ENCODE results near the gene RNF20. TPM values are rescaled to one million over a fixed set of nuclear protein-coding genes. Genes with fewer than 3 reads are reported as not detected.
A peak's percentile ranks its signal among the peaks of the same experiment; 100 is the strongest.

The RNF20 gene
- total RNA-seq, 1 experiment from 2014 or later, result 37.6 TPM

DNA sequence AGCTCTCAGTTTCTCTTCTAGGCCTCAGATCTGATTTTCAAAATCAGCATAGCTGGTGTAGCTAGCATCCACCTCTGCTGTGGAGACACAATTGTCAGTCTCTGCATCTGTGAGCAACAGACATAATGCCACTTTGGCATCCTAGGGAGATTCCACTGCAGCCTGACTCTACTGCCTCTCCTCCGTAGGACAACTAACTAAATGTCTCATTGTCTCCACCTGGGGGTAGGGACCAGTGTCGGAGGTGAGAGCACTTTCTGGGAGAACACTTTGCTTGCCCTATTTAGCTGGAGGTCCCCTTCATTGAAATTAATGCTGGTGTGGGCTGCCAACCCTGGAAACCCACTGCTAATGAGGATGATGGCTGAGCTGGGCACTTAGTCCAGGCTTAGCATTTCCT is 59.7 kb downstream of the RNF20 start:
- no peak for DNase-seq (ENCODE audit: low read depth, low spot score)
- intact Hi-C loops (cut with micrococcal nuclease), result no loop called here
- H3K9me2 ChIP-seq (ENCODE audit: insufficient read depth), result no peaks in the 10 kb centered on the region
- H2AFZ ChIP-seq (ENCODE audit: low read depth, low read length, poor library complexity, severe bottlenecking), result no peak overlapping the region
- no peaks in the 10 kb centered on the region for H3K79me2 ChIP-seq (ENCODE audit: insufficient read depth, low read length)
- H3K27me3 ChIP-seq (ENCODE audit: insufficient read depth, low read length), result peaks cover 9% of the 10 kb centered on the region; the same call in 1 of the 2 replicates
- ATAC-seq, result peak; percentile 57; the same call in 1 of the 2 replicates
- H3K36me3 ChIP-seq (ENCODE audit: control insufficient read depth in 1 of 2, insufficient read depth in 2 of 2, low read length in 2 of 2), result no peaks in the 10 kb centered on the region
- ChIA-PET POLR2A (no interaction called here), RAD21 (ENCODE audit: low non-redundant PET in 1 of 2, low total read pairs in 2 of 2, uncharacterized antibody in 2 of 2, unreplicated experiment in 2 of 2) (no interaction called here), CTCF (no interaction called here)
- no peak overlapping the region for H3K4me2 ChIP-seq (ENCODE audit: low read length)
- no peak overlapping the region for H3K27ac ChIP-seq (ENCODE audit: low read depth, low read length)
- H3K9ac ChIP-seq (ENCODE audit: low read length), result no peak overlapping the region
- no TSS peak for BruUV-seq (replicated peaks)
- TF ChIP-seq JUND (IDR thresholded peaks at IDR 0.05) (no peak), ZBTB33 (IDR thresholded peaks at IDR 0.05; ENCODE audit: extremely low read depth, insufficient replicate concordance, low read length) (no peak), RAD21 (IDR thresholded peaks at IDR 0.05; ENCODE audit: low read depth) (peak; percentile 14; the same call in 1 of the 2 replicates), CEBPB (IDR thresholded peaks at IDR 0.05; ENCODE audit: low read depth) (no peak), SP1 (IDR thresholded peaks at IDR 0.05; ENCODE audit: low read depth) (no peak)
- TF ChIP-seq, protein P1, sequence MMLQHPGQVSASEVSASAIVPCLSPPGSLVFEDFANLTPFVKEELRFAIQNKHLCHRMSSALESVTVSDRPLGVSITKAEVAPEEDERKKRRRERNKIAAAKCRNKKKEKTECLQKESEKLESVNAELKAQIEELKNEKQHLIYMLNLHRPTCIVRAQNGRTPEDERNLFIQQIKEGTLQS (IDR thresholded peaks at IDR 0.05), result no peak
- TF ChIP-seq, protein P2, sequence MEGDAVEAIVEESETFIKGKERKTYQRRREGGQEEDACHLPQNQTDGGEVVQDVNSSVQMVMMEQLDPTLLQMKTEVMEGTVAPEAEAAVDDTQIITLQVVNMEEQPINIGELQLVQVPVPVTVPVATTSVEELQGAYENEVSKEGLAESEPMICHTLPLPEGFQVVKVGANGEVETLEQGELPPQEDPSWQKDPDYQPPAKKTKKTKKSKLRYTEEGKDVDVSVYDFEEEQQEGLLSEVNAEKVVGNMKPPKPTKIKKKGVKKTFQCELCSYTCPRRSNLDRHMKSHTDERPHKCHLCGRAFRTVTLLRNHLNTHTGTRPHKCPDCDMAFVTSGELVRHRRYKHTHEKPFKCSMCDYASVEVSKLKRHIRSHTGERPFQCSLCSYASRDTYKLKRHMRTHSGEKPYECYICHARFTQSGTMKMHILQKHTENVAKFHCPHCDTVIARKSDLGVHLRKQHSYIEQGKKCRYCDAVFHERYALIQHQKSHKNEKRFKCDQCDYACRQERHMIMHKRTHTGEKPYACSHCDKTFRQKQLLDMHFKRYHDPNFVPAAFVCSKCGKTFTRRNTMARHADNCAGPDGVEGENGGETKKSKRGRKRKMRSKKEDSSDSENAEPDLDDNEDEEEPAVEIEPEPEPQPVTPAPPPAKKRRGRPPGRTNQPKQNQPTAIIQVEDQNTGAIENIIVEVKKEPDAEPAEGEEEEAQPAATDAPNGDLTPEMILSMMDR (IDR thresholded peaks at IDR 0.05 in 2 of 3, conservative IDR thresholded peaks at IDR 0.05 in 1 of 3; ENCODE audit: borderline replicate concordance in 1 of 3, insufficient read depth in 1 of 3, low read depth in 2 of 3, low read length in 2 of 3), result peak in 1 of 3 experiments; percentile 14; a peak in 1 of 6 replicates
- no peaks in the 10 kb centered on the region for H4K20me1 ChIP-seq (ENCODE audit: insufficient read depth)
- no peaks in the 10 kb centered on the region for H3K9me3 ChIP-seq (ENCODE audit: control insufficient read depth in 1 of 2, insufficient read depth in 1 of 2, low read depth in 1 of 2, low read length in 2 of 2)
- H3K4me3 ChIP-seq (replicated peaks in 1 of 2; ENCODE audit: low read depth in 1 of 2, low read length in 2 of 2), result no peak overlapping the region
- H3K4me1 ChIP-seq (ENCODE audit: control insufficient read depth in 1 of 2, insufficient read depth in 2 of 2, low read length in 2 of 2), result peaks cover 0 to 7% of the 10 kb centered on the region in 2 experiments; a peak in 1 of 4 replicates
